HG03175 (cell line): ENCODE measurements around the gene NPLOC4.
"Not testable (repeated sequence)": the region's sequence is repeated elsewhere in the genome, so short reads cannot be mapped to it uniquely, and the experiment has no call there.

Experiments used
- ATAC-seq: cut with Tn5 transposase; IDR thresholded peaks from one replicate; pipeline ENCODE4 v1.9.1; 2021; ENCODE audit warnings: mild to moderate bottlenecking, moderate library complexity; ENCODE audit not compliant: unreplicated experiment

NPLOC4 gene

DNA sequence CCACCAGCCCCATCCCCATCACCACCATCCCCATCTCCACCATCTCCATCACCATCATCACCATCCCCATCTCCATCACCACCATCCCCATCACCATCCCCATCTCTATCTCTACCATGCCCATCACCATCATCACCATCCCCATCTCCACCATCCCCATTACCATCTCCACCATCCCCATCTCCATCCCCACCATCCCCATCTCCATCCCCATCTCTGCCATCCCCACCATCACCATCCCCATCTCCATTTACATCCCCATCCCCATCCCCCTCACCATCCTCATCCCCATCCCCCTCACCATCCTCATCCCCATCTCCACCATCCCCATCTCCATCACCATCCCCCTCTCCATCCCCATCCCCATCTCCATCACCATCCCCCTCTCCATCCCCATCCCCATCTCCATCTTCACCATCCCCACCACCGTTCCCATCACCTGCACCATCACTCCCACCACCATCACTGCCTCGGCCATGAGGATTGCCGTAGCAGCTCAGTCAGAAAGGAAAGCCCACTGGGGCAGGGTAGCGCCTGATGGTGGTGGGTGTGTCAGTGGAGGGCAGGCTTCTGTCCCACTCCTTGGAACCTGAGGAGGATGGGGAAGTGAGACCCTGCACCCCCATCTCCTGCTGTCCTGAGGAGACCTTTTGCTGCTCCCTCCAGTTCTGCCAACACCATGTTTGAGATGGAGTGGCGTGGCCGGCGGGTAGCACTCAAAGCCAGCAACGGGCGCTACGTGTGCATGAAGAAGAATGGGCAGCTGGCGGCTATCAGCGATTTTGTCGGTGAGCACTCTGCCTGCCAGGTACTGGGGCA lies 101.2 kb downstream of the NPLOC4 start:
- ATAC-seq, result no peak

DNA sequence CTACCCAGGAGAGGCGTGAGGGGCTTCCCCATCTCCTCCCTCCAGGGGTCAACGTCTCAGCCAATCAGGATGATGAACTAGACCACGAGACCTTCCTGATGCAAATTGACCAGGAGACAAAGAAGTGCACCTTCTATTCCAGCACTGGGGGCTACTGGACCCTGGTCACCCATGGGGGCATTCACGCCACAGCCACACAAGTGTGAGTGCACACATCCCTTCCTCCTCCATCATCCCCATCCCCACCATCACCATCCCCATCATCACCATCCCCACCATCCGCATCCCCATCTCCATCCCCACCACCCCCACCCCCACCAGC lies 101.9 kb downstream of the NPLOC4 start:
- ATAC-seq, result no peak

- no peak for ATAC-seq
Observed at GRCh38 chr17:81534157-81535006, 102.5 kb downstream of the NPLOC4 start.

DNA sequence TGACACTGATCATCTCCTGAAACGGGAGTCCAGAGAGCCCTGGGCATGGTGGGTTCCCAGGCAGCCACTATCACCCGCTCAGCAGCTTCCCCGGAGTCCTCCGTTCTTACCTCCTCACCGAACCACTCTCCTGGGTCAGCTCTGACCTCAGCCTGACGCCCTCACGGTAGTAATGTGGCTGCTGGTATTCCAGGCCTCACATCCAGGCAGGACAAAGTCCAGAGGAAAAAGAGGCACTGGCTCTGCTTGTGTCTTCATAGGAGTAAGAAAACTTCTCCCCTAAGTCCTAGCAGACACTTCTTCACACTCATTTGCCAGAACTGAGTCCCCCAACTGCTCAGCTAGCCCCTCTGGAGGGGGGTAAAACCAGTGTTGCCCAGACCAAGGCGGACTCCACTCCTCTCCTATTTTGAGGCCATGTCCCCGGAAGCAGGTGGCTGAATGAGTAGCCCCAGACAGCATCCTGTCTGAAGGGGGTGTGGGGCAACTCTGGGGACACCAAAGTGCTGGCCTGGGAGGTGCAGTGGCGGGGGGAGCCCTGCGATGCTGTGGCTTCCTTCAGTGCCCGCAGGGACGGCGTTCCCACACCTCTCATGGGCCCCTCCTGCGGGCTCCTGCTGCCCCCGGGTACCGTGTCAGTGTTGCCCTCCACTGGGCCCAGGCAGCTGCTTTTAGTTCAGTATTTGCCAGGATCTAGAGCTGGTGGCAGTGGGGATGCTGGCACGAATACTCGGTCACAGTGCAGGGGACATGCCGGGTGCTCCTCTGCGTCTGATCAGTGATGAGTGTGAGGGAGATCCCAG lies 103.4 kb downstream of the NPLOC4 start:
- ATAC-seq, result no peak

DNA sequence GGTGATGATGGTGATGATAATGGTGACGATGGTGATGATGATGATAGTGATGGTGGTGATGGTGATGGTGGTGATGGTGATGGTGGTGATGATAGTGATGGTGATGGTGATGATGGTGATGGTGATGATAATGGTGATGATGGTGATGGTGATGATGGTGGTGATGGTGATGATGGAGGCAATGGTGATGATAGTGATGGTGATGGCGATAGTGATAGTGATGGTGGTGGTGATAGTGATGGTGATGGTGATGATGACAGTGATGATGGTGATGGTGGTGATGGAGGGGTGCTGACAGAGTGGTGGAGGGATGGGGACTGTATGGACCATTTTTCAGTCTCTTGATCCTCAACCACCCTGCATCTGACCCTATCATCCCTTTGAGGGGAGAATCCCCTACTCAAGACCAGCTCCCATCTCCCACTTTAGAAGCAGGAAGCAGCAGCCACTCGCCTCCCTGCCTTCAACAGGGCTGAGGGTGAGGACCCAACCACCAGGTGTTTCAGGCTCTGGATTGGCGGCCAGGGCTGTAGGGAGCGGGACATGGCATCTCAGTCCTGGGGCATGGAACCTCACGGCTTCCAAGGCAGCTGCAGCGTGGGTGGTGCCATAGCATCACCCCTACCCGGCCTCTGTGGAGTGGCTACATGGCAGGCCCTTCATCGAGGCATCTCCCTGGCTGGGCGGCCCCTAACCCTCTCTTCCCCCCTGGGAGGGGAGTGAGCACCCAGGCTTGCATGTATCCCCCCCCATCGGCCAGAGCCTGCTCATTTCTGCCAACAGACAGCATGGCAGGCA lies 104.2 kb downstream of the NPLOC4 start:
- ATAC-seq, result no peak

DNA sequence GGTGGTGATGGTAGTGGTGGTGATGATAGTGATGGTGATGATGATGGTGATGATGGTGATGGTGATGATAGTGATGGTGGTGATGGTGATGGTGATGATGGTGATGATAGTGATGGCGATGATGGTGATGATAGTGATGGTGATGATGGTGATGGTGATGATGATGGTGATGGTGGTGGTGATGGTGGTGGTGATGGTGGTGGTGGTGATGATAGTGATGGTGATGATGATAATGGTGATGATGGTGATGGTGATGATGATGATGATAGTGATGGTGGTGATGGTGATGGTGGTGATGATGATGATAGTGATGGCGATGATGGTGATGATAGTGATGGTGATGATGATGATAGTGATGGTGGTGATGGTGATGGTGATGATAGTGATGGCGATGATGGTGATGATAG lies 104.9 kb downstream of the NPLOC4 start:
- not testable (repeated sequence) for ATAC-seq

DNA sequence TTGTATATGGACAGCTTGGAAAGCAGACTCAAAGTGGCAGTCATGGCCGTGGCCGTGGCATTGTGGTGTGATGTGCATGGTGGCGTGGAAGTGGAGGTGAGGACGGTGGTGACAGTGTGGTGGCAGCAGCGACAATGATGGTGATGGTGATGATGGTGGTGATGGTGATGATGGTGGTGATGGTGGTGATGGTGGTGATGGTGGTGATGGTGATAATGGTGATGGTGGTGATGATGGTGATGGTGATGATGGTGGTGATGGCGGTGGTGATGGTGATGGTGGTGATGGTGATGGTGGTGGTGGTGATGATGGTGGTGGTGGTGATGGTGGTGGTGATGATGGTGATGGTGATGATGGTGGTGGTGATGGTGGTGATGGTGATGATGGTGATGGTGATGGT lies 105.9 kb downstream of the NPLOC4 start:
- ATAC-seq, result not testable (repeated sequence)

DNA sequence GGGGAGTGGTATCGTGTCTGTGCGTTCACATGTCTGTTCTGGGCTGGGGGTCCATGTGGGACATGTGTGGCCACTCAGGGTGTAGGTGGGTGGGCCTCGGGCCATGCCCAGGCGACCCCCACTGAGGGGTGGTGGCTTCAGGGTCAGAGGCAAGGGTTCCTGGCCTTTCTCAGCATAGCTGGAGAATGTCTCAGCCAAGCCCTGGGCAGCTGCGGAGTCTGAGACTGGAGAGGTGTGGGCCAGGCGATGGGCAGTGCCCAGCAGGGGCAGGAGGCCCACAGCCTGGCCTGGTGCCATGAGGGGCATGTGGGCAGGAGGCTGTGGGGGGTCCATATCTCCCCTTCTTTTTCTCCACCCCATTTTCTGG lies 107.5 kb downstream of the NPLOC4 start:
- ATAC-seq, result no peak

DNA sequence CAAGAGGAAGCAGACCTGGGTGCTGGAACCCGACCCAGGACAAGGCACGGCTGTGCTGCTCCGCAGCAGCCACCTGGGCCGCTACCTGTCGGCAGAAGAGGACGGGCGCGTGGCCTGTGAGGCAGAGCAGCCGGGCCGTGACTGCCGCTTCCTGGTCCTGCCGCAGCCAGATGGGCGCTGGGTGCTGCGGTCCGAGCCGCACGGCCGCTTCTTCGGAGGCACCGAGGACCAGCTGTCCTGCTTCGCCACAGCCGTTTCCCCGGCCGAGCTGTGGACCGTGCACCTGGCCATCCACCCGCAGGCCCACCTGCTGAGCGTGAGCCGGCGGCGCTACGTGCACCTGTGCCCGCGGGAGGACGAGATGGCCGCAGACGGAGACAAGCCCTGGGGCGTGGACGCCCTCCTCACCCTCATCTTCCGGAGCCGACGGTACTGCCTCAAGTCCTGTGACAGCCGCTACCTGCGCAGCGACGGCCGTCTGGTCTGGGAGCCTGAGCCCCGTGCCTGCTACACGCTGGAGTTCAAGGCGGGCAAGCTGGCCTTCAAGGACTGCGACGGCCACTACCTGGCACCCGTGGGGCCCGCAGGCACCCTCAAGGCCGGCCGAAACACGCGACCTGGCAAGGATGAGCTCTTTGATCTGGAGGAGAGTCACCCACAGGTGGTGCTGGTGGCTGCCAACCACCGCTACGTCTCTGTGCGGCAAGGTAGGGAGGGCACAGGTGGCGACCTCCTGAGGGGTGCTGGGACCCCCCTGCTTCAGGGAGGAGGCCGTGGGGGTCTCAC lies 108.1 kb downstream of the NPLOC4 start:
- no peak for ATAC-seq

DNA sequence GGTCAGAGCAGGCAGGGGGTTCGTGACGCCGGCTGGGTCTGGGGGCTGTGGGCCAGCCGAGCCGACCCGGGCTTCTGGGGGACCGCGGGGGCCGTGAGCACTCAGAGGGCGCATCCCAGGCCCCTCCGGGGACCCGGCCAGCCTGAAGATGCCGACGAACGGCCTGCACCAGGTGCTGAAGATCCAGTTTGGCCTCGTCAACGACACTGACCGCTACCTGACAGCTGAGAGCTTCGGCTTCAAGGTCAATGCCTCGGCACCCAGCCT lies 108.6 kb downstream of the NPLOC4 start:
- no peak for ATAC-seq

DNA sequence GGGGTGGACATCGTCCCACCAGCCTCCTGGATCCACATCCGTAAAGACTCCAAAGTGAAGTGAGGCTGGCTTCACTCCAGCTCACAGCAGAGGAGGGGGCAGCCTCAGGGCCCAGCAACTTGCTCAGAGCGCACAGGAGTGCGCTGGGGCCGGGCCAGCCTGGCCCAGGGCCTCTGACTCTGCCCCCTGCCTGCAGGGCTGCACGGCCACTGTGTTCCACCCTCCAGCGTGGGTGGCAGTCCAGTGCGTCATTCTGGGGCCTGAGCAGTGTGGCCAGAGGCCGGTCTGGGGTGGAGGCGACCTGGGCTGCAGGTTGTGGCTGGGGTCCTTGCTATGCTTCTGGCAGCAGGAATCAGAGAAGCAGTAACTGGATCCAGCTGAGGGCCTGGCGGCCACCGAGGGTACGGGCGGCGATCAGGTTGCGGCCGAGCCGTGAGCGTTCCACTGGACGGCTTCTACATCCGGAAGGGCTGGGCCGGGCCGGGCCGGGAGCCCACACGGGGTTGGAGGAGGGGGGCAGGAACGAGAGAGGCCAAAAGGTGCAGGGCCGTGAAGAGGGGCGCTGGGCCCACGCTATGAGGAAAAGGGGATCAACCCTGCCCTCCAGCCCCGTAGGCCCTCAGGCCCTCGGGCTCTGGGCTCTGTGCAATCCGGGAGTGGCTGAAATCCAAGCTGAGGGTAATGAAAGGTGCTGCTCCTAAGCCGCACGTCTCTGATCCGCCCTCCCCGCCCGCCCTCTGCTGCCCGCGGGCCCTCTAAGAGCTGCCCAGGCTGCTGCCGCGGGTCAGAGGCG lies 109.1 kb downstream of the NPLOC4 start, which contains the start of gene FSCN2:
Gene FSCN2, plus strand, starts transcription at position 787 of the 793 bp plus-strand sequence. CDS start 155 bp downstream, outside the sequence.
- no peak for ATAC-seq

DNA sequence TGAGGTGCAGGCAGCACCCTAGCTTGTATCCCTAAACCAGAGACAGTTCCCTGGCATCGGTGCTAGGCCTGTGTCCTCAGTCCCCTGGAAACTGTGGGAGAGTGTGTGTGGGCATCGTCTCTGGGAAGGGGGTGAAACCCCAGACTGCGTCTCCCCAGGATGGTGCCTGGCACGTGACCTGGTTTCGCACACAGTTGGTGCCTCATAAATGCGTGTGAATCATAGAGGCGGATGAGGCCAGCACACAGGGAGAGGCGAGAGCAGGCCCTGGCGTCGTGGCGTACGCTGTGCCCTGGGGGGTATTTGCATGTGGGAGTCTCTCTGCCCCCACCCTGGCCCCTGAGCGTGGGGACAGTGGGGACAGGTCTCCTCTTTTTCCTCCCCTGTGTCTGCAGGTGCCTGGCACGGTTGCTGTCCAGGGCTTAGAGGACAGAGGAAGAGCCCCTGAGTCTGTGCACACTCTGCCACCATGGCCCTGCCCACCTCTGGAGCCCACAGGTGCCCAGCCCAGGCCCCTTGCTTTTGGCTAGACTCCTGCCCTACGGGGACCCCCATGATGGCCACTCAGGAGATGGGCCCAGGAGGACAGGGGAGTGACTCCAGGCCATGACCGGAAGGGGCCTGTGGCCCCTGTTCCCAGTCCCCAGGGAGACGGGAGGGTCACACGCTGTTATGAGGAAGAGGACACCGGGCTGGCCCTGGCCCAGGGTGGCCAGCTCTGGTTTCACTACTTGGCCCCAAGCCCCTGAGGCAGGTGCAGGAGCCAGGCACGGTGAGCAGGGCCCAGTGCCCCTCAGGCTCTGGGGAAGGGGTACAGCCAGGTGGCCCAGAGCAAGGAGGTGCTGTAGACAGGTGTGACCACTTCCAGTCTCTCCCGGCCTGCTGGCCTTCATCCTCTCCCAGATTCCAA lies 110.0 kb downstream of the NPLOC4 start:
- ATAC-seq, result no peak

DNA sequence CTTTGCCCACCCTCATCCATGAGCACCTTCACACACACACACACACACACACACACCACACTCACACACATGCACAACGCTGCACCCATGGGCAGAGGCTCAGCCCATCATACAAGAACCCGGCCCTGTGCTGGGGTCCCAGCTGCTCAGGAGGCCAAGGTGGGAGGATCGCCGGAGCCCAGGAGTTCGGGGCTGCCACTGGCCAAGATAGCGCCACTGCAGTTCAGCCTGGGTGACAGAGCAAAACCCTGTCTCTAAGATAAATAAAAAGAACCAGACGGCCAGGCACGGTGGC lies 112.1 kb downstream of the NPLOC4 start:
- no peak for ATAC-seq

DNA sequence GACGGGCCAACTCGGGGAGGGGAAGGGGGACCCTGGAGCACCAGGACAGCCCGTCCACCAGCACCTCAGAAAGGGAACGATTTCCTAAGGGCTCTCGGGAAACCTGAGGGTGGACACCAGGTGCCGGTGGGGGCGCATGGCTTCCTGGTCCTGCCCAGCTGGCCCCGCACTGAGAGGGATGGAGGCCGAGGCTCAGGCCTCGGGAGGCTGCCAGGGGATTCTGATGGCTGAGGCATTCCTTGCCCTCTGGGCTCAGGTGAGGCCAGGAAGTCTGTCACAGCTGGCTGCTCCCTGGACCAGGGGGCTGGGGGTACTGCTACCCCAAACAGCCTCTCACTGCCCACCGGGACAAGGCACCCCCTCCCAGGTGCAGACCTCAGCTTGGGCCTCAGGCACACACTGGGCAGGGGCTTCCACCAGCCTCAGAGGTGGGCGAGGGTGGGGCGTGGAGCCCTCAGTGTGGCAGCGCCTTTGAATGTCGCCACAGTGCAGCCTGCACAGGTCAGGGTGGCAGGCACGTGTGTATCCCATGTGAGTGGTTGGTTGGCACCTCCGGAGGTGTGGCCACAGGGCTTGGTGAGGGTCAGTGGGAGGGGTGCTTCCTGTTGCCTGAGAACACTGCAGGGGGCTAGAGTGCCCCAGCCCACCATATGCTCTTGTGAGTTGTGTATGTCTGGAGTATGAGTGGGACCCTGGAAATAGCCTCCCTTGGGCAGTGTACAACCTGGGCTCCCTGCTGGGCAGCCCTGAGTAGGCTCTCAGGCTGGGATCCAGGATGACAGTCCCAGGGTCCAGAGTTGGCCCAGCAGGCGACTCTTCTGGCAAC lies 112.7 kb downstream of the NPLOC4 start:
- no peak for ATAC-seq

GRCh38 chr17:81523402-81524038 lies 113.4 kb downstream of the NPLOC4 start:
- no peak for ATAC-seq

DNA sequence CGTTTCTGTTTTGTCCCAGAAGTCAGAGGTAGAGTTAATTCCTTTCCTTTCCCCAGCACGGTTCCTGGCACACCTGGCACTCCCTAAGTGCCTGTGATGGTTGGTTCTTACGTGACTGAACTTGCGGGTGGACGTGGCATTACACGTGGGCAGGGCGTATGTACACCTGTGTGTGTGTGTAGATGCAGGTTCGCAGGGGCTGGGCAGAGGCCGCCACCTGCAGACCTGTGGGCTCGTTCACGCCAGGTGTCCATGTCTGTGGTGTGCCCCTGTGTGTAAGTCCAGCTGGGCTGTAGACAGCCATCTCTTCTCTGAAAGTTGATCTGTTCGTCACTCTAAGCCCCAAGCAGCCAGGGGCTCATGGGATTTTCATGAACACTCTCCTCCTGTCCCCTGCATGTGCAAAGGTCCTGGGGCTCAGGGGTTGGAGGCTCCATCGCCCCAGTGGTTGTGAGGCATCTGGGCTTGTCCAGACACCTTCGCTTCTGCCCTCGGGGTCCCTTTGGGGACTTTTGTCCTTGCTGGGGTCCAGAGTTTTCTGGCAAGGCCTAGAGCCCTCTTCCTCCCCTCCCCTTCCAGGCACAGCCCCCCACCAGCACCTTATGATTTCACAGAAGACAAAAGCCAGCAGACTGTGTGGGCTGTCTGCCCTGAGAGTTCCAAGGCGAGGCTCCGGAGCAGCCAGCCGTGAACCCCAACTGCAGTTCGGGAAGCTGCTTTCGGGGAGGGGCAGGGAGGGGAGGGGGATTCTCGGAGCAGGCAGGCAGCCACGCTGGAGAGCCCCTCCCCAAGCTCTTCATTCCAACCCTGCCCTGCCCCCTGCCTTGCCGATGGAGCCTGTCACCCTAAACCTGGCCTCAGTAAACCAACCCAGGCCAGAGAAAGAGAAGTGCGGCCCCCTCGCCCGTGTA lies 114.2 kb downstream of the NPLOC4 start:
- ATAC-seq, result no peak
